HG03469 (cell line): ENCODE data around the gene JAKMIP2.
"Not testable (repeated sequence)": the region's sequence is repeated elsewhere in the genome, so short reads cannot be mapped to it uniquely, and the experiment has no call there.

ENCODE experiments used
- ATAC-seq: cut with Tn5 transposase; IDR thresholded peaks from one replicate; pipeline ENCODE4 v1.9.1; 2021; ENCODE audit warnings: mild to moderate bottlenecking, moderate library complexity, moderate number of reproducible peaks; ENCODE audit not compliant: unreplicated experiment

JAKMIP2 gene

GRCh38 chr5:147782110-147783028, at the start of gene JAKMIP2:
TSS of gene JAKMIP2 (minus strand) at chr5:147782728. CDS start at chr5:147671806, 110,922 bp downstream.
- peak; percentile 64 for ATAC-seq

DNA sequence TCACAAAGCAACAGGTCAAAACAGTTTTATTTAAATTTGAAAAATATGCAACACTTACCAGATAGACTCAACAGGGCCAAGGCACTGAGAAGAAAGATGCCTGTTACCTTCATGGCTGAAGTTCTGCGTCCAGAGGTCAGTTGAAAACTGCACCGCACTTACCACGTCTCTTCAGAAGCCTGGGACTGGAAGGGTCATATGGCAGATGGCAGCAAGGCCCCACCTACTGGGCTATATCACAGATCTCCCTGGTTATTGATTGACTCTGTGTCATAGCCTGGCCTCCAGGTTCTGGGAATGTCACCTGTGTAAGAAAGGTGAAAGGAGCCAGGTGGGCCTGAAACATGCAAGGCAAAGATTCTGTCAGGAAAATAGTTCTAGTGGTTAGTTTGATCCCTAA, 48.9 kb upstream of the JAKMIP2 start, which contains the start of gene SPINK1:
TSS of gene SPINK1 (minus strand) at position 207 of the 400 bp plus-strand sequence. CDS start at position 113, 94 bp downstream.
- no peak for ATAC-seq

DNA sequence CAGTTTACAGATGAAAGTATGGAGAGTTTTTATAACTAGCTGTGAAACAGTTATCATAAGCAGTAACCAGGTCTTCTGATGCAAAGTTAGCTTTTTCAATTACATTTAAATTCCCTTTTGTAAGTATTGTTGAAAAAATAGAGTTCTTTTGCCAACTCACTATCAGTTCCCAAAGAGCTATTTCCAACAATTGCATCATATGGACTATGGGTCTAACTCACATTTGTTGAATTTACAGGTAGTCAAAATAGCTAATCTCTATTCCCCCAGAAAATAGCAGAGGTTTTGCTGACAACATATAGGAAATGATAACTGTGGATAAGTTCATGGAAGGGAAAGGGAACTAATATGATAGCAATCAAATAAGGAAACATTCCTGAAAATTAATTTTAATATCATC, 47.5 kb upstream of the JAKMIP2 start:
- ATAC-seq, result no peak

DNA sequence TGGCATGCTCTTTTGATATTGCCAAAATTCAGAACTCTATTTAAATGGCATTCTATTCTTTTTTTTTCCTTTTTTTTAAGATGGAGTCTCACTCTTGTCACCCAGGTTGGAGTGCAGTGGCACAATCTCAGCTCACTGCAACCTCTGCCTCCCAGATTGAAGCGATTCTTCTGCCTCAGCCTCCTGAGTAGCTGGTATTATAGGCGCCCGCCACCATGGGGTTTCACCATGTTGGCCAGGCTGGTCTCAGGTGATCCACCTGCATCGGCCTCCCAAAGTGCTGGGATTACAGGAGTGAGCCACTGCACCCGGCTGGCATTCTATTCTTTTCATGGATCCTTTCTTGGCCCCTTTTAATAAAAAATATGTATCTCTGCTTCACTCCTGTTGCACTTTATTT, 44.5 kb upstream of the JAKMIP2 start:
- not testable (repeated sequence) for ATAC-seq

- no peak for ATAC-seq
Observed at GRCh38 chr5:147826361-147826760, 43.8 kb upstream of the JAKMIP2 start.

DNA sequence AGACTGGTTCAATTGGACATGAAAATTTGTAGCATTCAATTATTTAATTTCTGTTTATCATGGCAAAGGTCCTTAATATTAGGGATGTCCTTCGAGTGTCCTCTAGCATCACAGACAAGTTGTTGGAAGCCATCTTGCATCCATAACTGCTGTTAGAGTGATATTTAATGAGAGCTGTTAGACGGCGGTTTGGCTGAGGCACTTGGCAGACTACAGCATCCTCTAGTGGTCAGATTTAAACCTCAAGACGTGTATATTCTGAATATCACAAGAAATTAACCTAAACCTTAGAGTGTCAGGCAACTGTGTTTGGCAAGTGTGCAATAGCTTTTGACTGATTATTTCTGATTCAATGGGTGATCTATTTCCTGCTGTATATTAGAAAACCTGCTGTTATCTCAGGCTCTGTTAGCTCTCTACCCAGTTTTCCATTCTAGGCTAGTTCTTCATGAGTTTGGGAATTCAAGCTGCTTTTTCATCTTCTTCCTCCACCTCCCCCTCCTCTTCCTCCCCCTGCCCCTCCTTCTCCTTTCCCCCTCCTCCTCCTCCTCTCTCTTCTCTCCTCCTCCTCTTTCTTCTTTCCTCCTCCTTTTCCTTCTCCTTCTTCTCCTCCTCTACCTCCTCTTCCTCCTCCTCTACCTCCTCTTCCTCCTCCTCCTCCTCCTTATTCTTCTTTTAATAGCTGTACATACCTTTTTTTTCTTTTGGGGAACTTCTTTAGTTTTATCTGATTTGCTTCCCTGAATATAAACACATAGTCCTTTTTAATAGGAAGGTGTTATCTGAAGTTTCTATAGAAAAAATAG, 40.4 kb upstream of the JAKMIP2 start:
- ATAC-seq, result peak; percentile 86

DNA sequence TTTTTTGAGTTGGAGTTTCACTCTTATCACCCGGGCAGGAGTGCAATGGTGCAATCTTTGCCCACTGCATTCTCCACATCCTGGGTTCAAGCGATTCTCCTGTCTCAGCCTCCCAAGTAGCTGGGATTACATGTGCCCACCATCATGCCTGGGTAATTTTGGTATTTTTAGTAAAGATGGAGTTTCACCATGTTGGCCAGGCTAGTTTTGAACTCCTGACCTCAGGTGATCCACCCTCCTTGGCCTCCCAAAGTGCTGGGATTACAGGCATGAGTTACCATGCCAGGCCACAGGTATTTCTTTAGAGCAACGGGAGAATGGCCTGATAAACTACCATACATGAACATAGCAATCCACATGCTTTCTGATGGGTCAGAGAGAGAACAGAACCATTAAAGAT, 39.7 kb upstream of the JAKMIP2 start:
- ATAC-seq, result not testable (repeated sequence)

DNA sequence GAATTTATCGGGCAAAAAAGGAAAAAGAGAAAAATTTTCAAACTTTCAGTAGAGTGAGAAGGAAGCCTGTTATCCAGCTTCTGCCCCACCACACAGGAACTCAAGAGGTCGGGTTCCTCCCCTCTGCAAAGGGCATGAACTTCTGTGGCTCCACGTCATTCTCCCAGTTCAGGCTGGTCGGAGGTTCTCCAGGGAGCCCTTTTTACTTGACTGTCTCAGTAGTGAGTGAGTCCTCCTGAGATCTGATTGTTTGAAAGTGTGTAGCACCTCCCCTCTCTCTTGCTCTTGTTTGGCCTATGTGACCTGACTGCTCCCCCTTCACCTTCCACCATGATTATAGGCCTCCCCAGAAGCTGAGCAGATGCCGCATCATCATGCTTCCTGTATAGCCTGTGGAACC, 39.2 kb upstream of the JAKMIP2 start:
- no peak for ATAC-seq

GRCh38 chr5:147819261-147819770, 36.8 kb upstream of the JAKMIP2 start:
- no peak for ATAC-seq

DNA sequence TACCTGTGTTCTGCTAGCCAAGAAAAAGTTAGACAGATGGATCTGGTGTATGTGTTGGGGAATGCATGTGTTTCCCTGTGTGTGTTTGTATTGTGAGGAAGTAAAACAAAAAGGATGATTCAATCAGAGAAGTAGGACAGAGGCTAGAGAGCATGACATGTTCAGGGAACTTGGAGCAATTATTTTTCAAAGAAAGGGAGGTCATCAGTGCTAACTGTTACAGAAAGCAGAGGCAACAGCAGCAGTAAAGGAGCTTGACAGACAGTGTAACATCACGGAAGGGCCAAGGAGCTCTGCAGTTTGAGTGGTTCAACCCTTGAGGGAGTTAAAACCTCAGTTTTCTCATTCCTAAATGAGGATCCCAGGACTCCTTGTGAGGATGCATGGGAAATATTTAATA, 35.8 kb upstream of the JAKMIP2 start:
- ATAC-seq, result no peak

GRCh38 chr5:147813696-147814095, 31.2 kb upstream of the JAKMIP2 start:
- no peak for ATAC-seq

- ATAC-seq, result no peak
Observed at GRCh38 chr5:147809830-147810666, 27.5 kb upstream of the JAKMIP2 start.

DNA sequence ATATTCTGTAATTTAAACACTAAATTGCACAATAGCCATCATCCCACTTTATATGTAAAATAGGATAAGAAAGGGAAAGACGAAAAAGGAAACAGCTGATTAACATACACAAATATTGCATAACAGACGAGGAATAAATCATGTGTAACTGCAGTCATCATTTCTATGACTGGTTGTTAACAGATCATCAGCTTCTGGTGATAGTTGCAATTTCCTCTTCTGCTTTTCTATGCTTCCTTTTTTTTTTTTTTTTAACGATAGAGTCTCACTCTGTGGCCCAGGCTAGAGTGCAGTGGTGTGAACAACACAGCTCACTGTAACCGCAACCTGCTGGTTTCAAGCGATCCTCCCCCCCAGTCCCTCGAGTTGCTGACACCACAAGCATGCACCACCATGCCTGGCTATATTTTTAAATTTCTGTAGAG, 22.5 kb upstream of the JAKMIP2 start:
- ATAC-seq, result peak; percentile 93

- no peak for ATAC-seq
Observed at GRCh38 chr5:147804334-147804733, 21.8 kb upstream of the JAKMIP2 start.

DNA sequence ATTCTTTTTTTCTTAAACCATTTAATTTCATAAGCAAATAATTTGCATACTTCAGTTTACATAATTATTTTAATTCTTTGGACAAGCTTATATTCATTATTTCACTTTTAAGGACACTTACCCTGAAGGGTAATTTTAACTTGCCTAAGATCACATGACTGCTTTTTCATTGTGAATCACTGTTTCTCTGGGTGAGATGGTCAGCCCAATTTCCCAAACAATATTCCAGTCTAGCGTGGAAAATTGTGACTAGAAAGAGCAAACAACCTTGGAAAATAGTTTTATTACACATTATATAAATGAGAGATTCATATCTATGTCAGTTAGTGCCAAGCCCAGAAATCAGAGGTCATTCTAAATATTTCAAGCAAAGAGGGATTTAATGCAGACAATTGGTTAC, 21.4 kb upstream of the JAKMIP2 start:
- ATAC-seq, result no peak

GRCh38 chr5:147803161-147803560, 20.6 kb upstream of the JAKMIP2 start:
- ATAC-seq, result not testable (repeated sequence)

DNA sequence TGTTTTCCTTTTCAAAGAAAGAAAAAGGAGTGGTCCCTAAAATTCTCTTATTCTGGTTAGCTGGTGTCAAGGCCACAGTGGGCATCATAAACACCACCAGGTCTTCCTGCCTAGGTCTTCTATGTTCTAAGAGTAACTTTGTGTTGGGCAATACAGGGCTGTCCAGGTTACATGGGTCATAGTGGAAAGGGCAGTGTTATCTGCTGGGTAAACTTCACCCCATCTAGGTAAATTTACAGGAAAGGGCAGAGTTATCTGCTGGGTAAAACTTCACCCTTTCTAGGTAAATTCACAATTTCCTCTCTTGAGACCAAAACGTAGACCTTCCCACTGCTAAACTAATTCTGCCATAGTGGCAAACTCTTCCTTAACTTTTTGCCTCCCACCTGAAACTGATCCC, 18.9 kb upstream of the JAKMIP2 start:
- no peak for ATAC-seq

GRCh38 chr5:147800491-147800890, 18.0 kb upstream of the JAKMIP2 start:
- no peak for ATAC-seq

DNA sequence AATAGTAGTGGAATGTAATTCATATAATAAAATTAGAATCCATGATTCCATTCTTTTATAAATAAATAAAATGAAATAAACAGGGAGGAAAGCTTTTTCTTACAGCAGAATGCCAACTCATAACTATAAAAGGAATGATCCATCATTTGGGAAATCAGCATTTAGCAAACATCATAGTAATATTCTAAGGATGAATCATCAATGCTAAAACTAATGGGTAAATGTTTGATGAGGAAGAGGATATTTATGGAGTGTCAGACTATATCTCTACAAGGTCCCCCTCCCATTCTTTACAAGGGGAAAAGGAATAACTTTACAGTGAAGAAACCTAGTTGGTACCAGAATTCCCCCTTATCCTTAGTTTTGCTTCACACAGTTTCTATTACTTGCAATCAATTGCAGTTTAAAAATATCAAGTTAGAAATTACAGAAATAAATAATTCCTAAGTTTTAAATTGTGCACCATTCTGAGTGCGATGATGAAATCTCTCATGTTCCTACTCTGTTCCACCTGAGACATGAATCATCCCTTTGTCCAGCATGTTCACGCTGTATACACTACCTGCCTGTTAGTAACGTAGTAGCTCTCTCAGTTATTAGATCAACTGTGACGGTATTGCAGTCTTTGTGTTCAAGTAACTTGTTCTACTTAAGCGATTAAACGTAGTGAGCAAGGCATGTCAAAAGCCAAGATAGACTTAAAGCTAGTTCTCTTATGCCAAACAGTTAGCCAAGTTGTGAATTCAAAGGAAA, 14.2 kb upstream of the JAKMIP2 start:
- ATAC-seq, result no peak

DNA sequence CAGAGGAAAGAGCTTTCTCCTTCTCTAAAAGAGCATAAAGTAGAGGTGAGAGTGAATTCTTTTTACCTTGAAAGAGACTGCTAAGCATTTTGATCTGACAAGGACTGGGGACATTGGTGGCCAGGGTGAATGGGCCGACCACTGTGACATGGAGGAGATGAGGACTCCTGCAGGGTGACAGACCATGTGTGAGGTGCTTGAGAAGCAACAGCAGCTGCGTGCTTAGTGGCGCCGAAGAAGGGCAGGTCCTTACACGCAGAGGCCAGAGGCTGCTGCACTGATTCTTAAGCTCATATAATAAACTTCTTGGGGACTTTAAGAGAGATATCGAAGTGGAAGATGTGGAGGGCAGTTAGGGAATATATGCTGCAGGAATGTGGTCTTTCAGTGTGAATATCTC, 8.7 kb upstream of the JAKMIP2 start:
- no peak for ATAC-seq
